Stimulated activated CD4-positive, alpha-beta T cell treated with anti-CD3 and anti-CD28 coated beads, Interleukin-4, amount 100 ng/mL, for 24 hours (primary cell): ENCODE results near the gene ADAMTSL3.

Experiments used
- DNase-seq: peaks from one replicate; pipeline ENCODE4 v3.0.0-alpha.2; 2020

ADAMTSL3 gene

DNA sequence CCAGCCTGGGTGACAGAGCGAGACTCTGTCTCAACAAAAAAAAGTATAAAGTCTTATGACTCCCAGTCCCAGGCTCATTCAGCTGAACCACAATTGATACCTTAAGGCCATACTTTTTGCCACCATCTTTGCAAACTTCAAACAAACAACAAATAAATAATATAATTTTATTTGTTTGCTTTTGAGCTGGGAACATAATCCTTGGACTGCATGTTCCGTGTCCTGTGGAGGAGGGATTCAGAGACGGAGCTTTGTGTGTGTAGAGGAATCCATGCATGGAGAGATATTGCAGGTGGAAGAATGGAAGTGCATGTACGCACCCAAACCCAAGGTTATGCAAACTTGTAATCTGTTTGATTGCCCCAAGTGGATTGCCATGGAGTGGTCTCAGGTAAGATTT lies 238.6 kb downstream of the ADAMTSL3 start:
- DNase-seq, result no peak

DNA sequence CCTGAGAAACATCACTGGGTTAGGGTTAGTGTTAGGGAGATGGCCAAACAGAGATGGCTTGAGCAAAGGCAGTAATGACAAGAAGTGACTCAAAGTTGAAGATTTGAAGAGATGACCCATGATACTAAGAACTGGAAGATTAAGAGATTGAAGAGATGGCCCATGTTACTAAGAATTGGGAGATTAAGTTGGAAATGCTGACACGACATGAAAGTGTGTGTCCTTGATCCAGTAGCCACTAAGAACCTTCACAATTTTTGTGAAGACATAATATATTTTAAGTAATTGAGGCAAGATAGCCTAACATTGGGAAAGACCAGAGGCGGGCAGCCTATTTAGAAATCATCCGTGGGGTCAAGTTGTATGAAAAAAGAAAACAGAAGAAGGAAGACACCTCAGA lies 239.4 kb downstream of the ADAMTSL3 start:
- DNase-seq, result no peak

DNA sequence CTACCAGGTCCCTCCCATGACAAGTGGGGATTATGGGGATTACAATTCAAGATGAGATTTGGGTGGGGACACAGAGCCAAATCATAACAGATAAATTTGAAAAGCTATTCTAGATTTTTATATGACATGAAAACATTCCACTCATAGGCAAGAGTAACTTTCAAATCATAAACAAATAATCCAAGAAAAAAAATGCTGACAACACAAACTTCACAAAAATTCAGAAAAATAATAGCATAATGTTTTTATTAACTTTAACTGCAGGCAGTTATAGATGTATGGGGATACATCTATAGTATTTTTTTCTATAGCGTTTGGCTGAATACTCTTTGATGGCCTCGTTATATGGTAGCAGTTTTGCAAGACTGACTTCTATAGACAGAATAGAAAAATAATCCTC lies 243.1 kb downstream of the ADAMTSL3 start:
- no peak for DNase-seq

DNA sequence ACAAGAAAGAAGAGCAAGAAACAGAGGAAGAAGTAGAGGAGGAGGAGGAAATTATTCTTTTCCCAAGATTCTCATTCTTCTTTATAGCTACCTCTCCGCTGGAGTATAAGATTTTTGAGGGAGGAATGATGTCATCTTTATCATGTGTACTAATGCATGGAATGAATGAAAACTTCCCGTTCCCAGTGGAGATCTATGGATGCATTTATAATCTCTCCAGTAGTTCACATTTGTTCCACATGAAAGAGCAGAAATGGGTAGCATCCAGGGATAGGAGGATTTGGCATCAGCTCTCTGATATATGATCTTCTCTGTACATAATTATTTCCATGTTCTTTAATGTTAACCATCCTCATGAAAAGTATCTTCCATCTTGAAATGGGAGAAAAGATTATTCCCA lies 244.4 kb downstream of the ADAMTSL3 start:
- no peak for DNase-seq

DNA sequence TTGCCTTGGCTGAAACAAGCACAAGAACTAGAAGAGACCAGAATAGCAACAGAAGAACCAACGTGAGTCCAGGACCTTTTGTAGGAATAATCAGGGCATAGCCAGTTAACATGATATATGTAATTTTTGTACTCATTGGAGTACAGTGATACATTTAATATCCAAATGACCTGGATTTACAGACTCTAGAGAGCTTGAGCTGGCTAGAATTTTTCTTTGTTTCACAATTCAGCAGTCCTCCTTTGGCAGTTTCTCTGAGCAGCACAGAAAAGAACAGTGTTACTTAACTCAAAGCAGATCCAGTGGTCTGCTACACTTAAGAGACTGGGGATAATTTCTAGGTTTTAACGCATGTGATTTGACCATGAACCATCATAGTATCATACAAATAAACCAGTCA lies 245.7 kb downstream of the ADAMTSL3 start:
- DNase-seq, result no peak

DNA sequence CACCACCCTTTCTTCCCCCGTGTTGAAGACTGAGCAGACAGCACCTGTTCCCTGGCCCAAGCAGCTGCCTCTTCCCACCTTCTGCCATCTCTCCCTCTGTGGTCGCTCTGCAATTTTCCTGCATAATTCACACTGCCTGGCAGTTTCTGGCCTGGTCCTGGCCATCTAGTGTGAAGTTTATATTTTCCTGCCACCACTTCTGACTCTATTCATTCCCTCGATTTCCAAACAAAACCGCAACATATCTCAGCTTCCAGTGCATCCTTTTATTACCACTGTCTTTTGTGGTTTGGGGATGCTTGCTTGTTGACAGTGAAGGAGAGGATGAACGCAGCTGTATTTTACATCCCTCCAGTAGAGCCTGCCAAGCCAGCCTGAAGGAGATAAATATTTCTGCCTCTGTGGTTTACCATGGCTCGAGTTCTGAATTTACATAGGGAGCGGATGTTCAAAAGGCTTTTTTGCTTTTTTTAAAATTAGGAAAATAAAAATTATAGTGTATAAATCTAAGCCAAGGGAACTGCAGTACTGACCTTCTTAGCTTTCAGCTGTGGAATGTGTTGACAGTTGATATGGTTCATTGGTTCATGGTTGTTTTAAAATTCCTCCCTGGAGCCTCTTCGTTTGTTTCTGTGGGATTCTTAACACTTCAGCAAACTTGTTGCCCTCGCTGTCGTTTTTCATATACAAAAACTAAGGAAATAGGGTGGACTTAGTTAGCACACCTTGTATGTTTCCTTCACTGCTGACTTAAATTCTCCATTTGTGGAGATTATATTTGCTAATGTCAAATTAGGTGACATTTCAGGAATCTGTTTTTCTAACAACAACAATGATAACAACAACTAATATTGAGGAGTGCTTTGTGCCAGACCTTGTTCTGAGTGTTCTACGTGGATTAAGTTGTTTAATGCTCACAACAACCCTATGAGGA lies 250.5 kb downstream of the ADAMTSL3 start:
- no peak for DNase-seq

DNA sequence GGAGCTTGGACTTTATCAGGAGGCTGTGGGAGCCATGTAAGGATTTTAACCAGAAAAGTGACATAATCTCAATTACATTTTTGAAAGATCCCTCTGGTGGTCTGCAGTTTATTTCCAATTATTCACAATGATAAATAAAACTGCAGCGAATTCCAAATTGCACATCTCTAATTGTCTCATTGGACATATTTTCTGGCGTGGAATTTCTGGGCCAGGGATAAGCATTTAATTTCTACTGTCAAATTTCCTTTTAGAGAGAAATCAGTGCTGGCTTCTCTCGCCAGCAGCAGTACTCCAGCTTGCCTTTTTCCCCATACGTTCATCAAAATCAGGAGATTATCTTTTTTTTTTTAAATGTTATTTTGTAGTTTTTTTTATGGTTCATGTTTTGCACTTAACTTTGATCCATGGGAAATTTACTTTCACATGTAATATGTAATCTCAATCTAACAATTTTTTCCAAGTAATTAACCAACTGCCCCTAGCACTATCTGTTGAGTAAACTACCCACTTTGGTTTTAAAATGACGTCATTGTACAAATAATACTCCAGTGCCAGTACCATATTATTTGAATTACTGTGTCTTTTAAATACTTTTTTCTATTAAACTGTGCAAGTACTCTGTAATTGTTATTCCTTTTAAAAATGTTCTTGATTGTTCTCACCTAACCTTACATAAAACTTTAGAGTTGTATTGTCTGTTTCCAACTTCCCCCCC lies 251.8 kb downstream of the ADAMTSL3 start:
- no peak for DNase-seq

DNA sequence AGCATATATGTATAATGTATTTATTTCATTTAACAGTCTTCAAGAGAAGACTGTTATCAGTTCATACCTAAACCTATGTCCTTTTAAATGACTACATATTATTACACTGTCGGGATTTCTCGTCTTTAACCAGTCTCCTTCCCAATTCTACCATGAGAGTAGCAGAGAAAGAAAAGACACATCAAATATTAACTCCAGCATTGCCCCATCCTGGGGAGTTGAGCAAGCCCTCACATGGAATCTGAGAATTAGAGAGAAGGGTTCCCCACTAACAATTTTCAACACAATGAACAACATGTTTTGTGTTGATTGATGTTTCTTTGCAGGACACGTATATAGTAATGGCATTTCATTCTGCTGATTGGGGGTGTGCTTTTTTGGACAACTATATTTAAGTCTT lies 257.4 kb downstream of the ADAMTSL3 start:
- no peak for DNase-seq

DNA sequence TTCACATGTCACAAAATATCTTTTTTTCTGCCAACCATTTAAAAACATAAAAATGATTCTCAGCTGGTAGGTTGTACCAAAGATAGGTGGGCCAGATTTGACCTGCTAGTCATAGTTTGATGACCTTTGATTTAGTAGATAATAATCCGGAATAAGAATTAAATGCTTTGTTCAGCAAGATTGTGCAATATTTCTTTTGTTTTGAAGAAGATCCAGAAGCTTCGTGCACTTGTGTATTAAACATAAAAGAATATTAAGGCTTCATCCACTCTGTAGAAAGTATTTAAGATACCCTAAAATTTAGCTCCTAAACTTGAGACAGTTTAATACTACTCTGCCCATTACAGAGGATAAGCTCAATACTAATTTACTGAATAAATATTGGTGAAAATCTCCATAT lies 258.4 kb downstream of the ADAMTSL3 start:
- DNase-seq, result no peak

DNA sequence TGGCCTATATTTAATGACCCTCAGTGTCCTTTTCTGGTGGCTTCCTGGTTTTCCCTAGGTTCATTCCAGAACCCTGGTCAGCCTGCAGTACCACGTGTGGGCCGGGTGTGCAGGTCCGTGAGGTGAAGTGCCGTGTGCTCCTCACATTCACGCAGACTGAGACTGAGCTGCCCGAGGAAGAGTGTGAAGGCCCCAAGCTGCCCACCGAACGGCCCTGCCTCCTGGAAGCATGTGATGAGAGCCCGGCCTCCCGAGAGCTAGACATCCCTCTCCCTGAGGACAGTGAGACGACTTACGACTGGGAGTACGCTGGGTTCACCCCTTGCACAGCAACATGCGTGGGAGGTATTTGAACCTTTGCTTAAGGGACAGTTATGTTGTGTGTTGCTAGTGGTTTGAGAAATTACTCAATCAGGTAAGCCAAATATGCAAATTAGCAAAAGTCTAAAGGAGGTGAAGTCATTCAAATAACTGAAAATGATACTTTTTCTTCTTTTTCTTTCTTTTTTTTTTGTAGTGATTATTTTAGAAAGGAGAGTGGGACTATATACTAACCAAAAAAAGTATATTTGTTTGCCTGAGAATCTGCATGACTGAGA lies 259.2 kb downstream of the ADAMTSL3 start:
- DNase-seq, result no peak

DNA sequence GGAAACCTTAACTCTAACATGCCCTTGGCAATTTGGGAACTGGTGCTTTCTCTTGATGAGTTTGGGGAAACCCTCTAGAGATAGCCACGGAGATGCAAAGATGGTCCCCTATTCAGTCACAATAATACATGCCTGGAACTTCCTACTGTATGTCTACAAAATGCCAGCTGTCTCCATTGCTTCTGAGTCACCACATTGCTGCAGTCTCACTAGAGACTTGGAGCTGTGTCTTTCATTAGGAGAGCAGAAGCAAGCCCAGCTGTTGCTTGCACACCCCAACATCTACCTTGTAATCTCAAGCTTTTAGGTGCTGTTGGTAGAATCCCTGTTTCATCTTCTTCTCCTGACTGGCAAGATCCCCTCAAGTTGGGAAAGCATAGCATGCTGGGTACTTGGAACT lies 261.0 kb downstream of the ADAMTSL3 start:
- no peak for DNase-seq

DNA sequence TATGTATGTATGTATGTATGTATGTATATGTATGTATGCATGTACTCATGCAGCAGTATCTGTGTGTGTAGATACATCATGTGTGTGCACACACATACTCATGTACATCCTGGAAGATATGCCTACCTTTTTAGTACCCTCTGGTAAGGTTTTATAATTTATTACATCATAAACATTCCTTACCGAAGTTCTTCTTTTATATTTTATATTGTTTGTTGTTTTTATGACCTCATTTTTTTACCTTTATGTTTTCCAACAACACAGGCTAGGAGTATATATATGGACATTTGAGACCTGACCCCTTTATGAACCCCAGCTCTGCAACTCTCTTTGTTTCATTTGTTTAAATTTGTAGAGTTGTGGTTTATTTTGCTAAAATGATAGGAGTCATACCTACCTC lies 263.5 kb downstream of the ADAMTSL3 start:
- no peak for DNase-seq

DNA sequence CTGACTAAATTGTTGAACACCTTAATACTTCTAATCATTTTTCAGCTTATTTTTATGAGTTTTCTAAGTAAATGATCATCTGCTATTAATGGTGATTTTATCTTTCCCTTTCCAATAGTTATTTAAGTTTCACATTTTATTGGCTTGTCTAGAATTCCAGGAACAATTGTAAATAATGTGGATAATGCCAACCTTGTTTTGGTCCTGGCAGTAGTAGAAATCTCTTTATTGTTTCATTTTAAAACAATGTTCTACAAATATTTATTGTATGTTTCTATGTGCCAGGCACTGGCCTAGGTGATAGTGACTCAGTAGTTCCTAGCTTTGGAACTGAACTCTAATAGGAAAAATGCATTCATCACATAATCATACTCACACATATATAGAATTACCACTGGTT lies 264.1 kb downstream of the ADAMTSL3 start:
- no peak for DNase-seq

DNA sequence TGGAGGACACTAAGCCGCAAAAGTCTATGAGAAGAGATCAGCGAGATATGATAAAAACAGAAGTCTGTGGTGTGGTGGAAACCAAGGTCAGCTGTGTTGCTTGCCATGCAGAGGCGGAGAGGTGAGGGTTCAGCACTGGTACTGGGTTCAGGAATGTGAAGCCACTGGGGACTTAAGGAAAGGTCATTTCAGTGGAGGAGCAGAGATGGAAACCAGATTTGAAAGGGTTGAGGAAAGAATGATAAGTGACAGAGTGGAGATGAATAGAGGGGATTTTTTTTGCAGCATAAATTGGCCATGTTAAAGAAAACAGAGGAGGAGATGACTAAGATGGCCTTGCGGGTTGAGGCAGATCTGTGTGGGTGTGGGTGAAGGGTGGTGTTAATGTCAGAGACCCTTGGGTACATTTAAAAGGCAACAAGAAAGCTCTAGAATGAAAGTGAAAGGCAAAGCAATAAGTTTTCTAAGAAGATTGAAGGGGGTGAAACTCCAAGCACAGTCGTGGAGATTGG lies 265.5 kb downstream of the ADAMTSL3 start:
- DNase-seq, result peak; percentile 6

DNA sequence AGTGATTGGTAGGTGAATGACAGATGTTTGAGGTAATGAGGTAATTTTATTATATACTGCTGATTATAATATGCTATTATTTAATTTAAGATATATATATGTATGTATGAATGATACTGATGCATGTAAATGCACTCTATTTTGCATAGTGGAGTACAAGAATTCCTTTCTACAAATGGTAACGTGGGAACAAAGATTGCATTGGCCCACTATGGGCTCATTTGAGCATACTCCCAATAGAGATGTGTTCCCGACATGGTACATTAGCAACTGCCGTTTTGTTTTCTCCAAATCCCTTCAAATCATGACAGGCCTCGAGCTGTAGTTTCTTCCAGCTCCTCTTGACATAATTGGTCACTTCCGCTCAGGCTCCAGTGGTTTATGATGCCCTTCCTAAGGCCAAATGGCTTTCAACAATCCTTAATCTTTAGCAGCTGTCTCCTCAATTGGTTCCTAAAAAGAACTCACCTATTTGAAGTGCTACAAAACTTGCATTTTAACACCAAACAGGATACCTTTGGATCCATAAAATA lies 266.1 kb downstream of the ADAMTSL3 start:
- DNase-seq, result no peak

DNA sequence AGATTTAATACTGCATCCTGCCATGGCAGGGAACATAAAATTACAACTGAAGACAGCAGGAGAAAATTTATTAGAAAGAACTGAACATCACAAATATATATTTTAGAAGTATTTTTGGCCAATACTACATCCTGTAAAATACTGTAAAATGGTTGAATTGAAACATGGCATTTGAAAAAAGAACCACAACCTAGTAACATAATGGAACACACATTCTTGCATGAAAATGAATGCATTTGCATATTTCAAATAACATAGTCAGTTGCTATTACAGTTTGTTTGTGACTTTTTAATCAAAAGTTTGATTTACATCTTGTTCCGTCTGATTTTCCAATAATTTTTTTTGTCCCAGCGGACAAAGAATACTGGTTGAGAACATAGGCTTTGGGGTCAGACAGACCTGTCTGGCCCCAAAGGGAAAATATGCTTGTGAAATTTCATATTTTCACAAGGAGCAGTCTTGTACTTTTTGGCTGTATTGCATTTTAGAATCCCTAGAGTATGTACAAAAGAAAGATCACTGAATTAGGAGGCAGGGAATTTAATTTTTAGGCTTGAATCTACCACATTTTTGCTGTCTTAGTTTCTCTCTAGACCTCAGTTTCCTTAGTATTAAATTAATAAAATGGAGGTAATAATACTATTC lies 268.8 kb downstream of the ADAMTSL3 start:
- no peak for DNase-seq

DNA sequence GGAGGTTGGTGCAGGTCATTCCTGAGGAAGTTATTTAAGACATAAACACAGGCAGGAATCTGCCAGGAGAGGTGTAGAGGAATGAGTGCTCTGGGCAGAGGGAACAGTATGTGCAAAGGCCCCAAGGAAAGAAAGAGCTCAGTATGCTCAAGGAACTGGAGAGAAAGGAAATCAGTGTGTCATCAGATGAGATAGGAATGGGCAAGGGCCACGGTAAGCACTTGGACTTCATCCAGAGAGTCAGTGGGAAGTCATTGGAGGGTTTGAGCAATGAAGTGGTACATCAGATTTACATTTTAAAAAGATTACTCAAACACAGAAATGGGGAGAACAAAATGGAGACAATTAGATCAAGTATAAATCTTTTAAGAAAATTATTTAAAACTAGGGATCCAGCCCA lies 272.2 kb downstream of the ADAMTSL3 start:
- no peak for DNase-seq

DNA sequence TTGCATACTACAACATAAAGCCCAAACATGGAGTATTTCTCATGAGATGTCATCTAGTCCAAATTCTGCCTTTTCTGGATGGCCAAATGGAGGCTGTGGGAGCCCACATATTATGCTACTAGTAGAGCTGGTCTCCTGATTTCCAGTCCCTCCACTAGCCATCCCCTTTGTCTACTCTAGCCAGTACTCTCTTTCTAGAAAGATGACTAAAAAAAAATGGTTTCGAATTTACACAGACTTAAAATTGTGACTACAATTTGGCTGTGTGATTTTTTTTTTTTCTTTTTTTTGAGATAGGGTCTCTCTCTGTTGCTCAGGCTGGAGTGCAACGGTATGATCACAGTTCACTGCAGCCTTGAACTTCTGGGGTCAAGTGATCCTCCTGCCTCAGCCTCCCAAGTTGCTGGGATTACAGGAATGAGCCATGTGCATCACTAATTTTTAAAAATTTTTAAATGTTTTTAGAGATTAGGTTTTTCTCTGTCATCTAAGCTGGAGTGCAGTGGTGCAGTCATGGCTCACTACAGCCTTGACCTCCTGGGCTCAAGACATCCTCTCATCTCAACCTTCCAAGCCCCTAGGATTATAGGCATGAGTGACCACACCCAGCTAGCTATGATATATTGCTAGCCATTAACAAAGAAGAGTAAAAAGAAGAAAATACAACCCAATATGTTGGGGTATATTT lies 273.9 kb downstream of the ADAMTSL3 start:
- no peak for DNase-seq

DNA sequence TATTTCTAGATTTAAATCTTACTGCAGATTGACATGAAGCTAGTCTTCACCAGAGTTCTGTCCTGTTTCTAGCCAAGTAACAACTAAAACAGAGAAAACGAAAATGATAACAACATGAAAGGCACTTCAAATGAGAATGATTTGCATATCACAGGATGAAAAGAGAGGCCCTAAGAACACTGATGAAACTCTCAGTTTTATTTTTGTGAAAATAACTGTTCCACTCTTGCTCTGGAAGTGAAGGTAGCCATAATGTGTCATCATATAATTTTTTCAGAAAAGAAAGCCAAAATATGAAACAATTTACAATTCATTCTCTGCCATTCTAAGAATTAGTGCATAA lies 274.4 kb downstream of the ADAMTSL3 start:
- no peak for DNase-seq

DNA sequence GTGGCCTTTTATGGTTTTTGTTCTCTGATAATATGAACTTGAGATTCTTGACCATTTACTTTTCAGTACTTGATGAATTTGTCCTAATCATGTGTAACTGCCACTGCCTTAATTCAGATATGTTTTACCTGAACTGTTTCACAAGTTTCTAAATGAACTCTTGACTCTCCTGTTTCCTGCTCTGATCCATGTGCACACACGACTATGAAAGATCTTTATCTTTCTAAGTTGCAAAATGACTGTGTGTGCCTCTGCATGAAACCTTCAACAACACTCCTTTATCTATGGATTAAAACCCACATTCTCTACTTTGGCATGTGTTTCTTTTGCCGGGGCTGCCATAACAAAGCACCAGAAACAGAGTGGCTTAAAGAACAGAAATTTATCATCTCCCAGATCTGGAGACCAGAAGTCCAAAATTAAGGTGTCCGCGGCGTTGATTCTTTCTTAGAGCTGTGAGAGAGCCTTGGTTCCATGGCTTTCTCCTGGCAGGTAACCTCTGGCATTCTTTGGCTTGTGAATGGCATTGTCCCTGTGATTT lies 275.0 kb downstream of the ADAMTSL3 start:
- no peak for DNase-seq

DNA sequence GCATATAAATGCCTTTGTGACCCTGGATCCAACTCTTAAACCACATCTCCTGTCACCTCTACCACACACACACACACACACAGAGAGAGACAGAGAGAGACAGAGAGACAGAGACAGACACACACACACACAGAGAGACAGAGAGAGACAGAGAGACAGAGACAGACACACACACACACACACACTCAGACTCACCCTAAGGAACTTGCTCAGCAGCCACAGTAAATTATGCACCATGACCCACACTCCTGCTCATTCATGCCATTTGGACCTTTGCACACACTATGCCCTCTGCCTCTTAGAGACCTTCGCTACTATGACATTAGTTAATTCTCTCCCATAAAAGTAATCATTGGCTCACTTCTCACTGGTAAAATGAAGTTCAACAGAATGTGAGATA lies 275.7 kb downstream of the ADAMTSL3 start:
- no peak for DNase-seq
